K562 (cell line): Measurements from ENCODE around the gene AIFM1. TPM values are rescaled to one million over a fixed set of nuclear protein-coding genes. Genes with fewer than 3 reads are reported as not detected.

Experiments used
- ADNP ChIP-seq: fragments of 200-800 bp; sonication (Bioruptor generic); IDR thresholded peaks from 2 replicates; pipeline ENCODE4 v1.6.1; 2016; ENCODE audit warnings: missing genetic modification characterization, missing compliant biosample characterization
- CHD4 ChIP-seq: fragments of 200-600 bp; sonication (generic); IDR thresholded peaks from 3 replicates; pipeline ENCODE4 v1.6.1; 2012; ENCODE audit warnings: low read depth, mild to moderate bottlenecking, mixed read lengths, low read length, inconsistent platforms; ENCODE audit not compliant: insufficient read depth, insufficient replicate concordance, poor library complexity, severe bottlenecking
- CTBP1 ChIP-seq: fragments of 450-650 bp; IDR thresholded peaks from 2 replicates; pipeline ENCODE4 v1.6.1; 2016; ENCODE audit warnings: borderline replicate concordance
- MTA2 ChIP-seq: fragments of 450-650 bp; IDR thresholded peaks from 2 replicates; pipeline ENCODE4 v1.6.1; 2016; ENCODE audit warnings: low read depth
- SMARCE1 ChIP-seq: fragments of 450-650 bp; IDR thresholded peaks from 2 replicates; pipeline ENCODE4 v1.7.1; 2016; ENCODE audit warnings: mild to moderate bottlenecking
- ZNF143 ChIP-seq: sonication (generic); formaldehyde crosslinking; IDR thresholded peaks from 2 replicates; pipeline ENCODE4 v1.9.0; 2022; ENCODE audit warnings: mild to moderate bottlenecking, missing genetic modification reagents
- ZNF75A ChIP-seq: fragments of 450-650 bp; formaldehyde crosslinking; IDR thresholded peaks from 2 replicates; pipeline ENCODE4 v1.4.0; 2020; ENCODE audit warnings: mild to moderate bottlenecking
- polyA plus RNA-seq, 8 experiments: library from polyadenylated mRNA; depleted of rRNA in 4 of 8; stranded (reverse) in 5 of 8; unstranded in 3 of 8; fragments of >200 nt; fragmentation: Nextera tagmentation in 2 of 8; fragmentation: Illumina TruSeq in 1 of 8; extraction: Ambion mirVana in 2 of 8; extraction: Trizol in 1 of 8; gene quantifications; 2 replicates each; pipeline versions ENCODE4 v1.2.1 to v1.2.3, GENCODE V29; 2011 to 2014; ENCODE audit warnings: inconsistent platforms in 1 of 8, missing spikeins in 1 of 8
- total RNA-seq, 7 experiments: library from RNA; depleted of rRNA in 6 of 7; stranded (reverse); fragments of >200 nt in 6 of 7; fragmentation: Illumina TruSeq in 2 of 7; extraction: Trizol in 2 of 7; gene quantifications; 2 replicates each; pipeline versions ENCODE4 v1.2.1 to v1.2.3, GENCODE V29; 2011 to 2021; ENCODE audit warnings: low replicate concordance in 1 of 7
- TF ChIP-seq, protein P1 (sequence below): fragments of 450-650 bp; IDR thresholded peaks from 2 replicates; pipeline ENCODE4 v1.6.1; 2017; ENCODE audit warnings: antibody characterized with exemption, mild to moderate bottlenecking
- TF ChIP-seq, protein P2 (sequence below): fragments of 250-450 bp; sonication (Bioruptor Pico); IDR thresholded peaks from 2 replicates; pipeline ENCODE4 v1.5.1; 2021; ENCODE audit warnings: mild to moderate bottlenecking
- TF ChIP-seq, protein P3 (sequence below): fragments of 250-450 bp; sonication (Bioruptor Pico); IDR thresholded peaks from 2 replicates; pipeline ENCODE4 v1.4.0; 2020
- TF ChIP-seq, protein P4 (sequence below): sonication (generic); formaldehyde crosslinking; IDR thresholded peaks from 2 replicates; pipeline ENCODE4 v1.8.0; 2022; ENCODE audit warnings: mild to moderate bottlenecking, missing genetic modification reagents

AIFM1 gene
- total and polyA plus RNA-seq, 9 of the 15 experiments (the other 6 are each of a cell fraction or from before 2014, with no cell fraction given), result 51.0 to 117 (median 91.2) TPM

DNA sequence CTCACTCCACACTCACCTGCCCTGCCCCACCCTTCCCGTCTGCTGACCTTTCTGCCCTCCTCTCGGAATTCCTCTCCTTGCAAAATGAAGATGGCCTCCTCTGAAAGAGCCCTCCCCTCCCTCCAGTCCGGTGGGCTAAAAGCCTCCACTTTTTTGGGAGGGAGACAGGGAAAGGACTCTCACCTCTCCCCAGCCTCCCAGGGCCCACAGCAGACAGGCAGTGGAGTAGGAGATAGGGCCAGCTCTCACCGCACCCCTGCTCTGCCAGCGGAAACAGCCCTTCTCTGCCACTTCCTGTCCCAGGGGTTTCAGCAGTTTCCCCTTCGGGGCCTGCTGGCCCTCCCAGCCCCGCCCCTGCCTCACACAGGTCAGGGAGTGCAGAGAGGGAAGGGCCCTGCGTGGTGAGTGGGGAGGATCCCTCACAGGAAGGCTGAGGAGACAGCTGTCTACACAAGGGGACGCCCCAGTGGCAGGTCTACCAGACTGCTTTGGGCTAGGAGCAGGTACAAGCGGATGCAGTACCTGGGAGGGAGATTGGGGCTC, 73.6 kb downstream of the AIFM1 start (continued):
- TF ChIP-seq, protein P1, sequence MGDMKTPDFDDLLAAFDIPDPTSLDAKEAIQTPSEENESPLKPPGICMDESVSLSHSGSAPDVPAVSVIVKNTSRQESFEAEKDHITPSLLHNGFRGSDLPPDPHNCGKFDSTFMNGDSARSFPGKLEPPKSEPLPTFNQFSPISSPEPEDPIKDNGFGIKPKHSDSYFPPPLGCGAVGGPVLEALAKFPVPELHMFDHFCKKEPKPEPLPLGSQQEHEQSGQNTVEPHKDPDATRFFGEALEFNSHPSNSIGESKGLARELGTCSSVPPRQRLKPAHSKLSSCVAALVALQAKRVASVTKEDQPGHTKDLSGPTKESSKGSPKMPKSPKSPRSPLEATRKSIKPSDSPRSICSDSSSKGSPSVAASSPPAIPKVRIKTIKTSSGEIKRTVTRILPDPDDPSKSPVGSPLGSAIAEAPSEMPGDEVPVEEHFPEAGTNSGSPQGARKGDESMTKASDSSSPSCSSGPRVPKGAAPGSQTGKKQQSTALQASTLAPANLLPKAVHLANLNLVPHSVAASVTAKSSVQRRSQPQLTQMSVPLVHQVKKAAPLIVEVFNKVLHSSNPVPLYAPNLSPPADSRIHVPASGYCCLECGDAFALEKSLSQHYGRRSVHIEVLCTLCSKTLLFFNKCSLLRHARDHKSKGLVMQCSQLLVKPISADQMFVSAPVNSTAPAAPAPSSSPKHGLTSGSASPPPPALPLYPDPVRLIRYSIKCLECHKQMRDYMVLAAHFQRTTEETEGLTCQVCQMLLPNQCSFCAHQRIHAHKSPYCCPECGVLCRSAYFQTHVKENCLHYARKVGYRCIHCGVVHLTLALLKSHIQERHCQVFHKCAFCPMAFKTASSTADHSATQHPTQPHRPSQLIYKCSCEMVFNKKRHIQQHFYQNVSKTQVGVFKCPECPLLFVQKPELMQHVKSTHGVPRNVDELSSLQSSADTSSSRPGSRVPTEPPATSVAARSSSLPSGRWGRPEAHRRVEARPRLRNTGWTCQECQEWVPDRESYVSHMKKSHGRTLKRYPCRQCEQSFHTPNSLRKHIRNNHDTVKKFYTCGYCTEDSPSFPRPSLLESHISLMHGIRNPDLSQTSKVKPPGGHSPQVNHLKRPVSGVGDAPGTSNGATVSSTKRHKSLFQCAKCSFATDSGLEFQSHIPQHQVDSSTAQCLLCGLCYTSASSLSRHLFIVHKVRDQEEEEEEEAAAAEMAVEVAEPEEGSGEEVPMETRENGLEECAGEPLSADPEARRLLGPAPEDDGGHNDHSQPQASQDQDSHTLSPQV, result no peak
- no peak for TF ChIP-seq SMARCE1
- TF ChIP-seq CHD4, result no peak
- TF ChIP-seq ADNP (tag), result no peak
- TF ChIP-seq, protein P2, sequence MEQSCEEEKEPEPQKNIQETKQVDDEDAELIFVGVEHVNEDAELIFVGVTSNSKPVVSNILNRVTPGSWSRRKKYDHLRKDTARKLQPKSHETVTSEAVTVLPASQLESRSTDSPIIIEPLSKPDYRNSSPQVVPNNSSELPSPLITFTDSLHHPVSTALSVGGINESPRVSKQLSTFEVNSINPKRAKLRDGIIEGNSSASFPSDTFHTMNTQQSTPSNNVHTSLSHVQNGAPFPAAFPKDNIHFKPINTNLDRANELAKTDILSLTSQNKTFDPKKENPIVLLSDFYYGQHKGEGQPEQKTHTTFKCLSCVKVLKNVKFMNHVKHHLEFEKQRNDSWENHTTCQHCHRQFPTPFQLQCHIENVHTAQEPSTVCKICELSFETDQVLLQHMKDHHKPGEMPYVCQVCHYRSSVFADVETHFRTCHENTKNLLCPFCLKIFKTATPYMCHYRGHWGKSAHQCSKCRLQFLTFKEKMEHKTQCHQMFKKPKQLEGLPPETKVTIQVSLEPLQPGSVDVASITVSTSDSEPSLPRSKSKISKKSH, result no peak
- TF ChIP-seq ZNF75A (CRISPR knock-in tag), result no peak
- TF ChIP-seq ZNF143 (CRISPR knock-in tag), result no peak; the same call in 1 of the 2 replicates
- peak; percentile 46; the same call in 1 of the 2 replicates for TF ChIP-seq CTBP1
- TF ChIP-seq, protein P3, sequence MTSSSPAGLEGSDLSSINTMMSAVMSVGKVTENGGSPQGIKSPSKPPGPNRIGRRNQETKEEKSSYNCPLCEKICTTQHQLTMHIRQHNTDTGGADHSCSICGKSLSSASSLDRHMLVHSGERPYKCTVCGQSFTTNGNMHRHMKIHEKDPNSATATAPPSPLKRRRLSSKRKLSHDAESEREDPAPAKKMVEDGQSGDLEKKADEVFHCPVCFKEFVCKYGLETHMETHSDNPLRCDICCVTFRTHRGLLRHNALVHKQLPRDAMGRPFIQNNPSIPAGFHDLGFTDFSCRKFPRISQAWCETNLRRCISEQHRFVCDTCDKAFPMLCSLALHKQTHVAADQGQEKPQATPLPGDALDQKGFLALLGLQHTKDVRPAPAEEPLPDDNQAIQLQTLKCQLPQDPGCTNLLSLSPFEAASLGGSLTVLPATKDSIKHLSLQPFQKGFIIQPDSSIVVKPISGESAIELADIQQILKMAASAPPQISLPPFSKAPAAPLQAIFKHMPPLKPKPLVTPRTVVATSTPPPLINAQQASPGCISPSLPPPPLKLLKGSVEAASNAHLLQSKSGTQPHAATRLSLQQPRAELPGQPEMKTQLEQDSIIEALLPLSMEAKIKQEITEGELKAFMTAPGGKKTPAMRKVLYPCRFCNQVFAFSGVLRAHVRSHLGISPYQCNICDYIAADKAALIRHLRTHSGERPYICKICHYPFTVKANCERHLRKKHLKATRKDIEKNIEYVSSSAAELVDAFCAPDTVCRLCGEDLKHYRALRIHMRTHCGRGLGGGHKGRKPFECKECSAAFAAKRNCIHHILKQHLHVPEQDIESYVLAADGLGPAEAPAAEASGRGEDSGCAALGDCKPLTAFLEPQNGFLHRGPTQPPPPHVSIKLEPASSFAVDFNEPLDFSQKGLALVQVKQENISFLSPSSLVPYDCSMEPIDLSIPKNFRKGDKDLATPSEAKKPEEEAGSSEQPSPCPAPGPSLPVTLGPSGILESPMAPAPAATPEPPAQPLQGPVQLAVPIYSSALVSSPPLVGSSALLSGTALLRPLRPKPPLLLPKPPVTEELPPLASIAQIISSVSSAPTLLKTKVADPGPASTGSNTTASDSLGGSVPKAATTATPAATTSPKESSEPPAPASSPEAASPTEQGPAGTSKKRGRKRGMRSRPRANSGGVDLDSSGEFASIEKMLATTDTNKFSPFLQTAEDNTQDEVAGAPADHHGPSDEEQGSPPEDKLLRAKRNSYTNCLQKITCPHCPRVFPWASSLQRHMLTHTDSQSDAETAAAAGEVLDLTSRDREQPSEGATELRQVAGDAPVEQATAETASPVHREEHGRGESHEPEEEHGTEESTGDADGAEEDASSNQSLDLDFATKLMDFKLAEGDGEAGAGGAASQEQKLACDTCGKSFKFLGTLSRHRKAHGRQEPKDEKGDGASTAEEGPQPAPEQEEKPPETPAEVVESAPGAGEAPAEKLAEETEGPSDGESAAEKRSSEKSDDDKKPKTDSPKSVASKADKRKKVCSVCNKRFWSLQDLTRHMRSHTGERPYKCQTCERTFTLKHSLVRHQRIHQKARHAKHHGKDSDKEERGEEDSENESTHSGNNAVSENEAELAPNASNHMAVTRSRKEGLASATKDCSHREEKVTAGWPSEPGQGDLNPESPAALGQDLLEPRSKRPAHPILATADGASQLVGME (CRISPR knock-in tag), result no peak
- TF ChIP-seq, protein P4, sequence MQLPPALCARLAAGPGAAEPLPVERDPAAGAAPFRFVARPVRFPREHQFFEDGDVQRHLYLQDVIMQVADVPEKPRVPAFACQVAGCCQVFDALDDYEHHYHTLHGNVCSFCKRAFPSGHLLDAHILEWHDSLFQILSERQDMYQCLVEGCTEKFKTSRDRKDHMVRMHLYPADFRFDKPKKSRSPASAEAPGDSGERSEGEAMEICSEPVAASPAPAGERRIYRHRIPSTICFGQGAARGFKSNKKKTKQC (CRISPR knock-in tag), result no peak
- no peak for TF ChIP-seq MTA2
